ENCODE measurements around the gene SPSB2.
"Not testable (repeated sequence)": the region's sequence is repeated elsewhere in the genome, so short reads cannot be mapped to it uniquely, and the experiment has no call there.

SPSB2 gene

GRCh38 chr12:6866163-6866919 lies 6.8 kb downstream of the SPSB2 start:
- Histone ChIP-seq H2AFZ (ENCODE audit: low read length) (no peak overlapping the region), H3K4me3 (ENCODE audit: low read length) (no peak overlapping the region), H3F3A (ENCODE audit: insufficient read depth, low read length) (peaks cover 31% of the 10 kb centered on the region), H3K79me2 (ENCODE audit: low read length) (peaks cover 37% of the 10 kb centered on the region), H4K20me1 (ENCODE audit: insufficient read depth, low read length) (peaks cover 19% of the 10 kb centered on the region), H3K27me3 (replicated peaks; ENCODE audit: insufficient read depth, low read length) (no peaks in the 10 kb centered on the region), H3K9me3 (replicated peaks; ENCODE audit: insufficient read depth, low read length) (no peaks in the 10 kb centered on the region), H3K4me1 (ENCODE audit: low read length) (peaks cover 28% of the 10 kb centered on the region), H3K36me3 (replicated peaks; ENCODE audit: insufficient read depth, low read length) (peaks cover 4% of the 10 kb centered on the region), H3K4me2 (ENCODE audit: low read depth, low read length) (peak overlapping the region; percentile 90), H3K9me2 (replicated peaks; ENCODE audit: insufficient read depth, low read length) (no peaks in the 10 kb centered on the region), H3K27ac (ENCODE audit: low read length) (no peak overlapping the region), H3K9ac (ENCODE audit: low read length) (no peak overlapping the region)
- no peak for DNase-seq
- TF ChIP-seq EZH2 (optimal IDR thresholded peaks at IDR 0.05; ENCODE audit: low read depth, low read length) (no peak), CTCF (IDR thresholded peaks at IDR 0.05; ENCODE audit: low read length) (no peak), EZH2phosphoT487 (IDR thresholded peaks at IDR 0.05; ENCODE audit: low read length) (no peak)

GRCh38 chr12:6865307-6865706 lies 7.8 kb downstream of the SPSB2 start:
- not testable (repeated sequence) for H3K9me3 ChIP-seq (replicated peaks; ENCODE audit: insufficient read depth, low read length); H3K4me2 ChIP-seq (ENCODE audit: low read depth, low read length)
- H3K4me1 ChIP-seq (ENCODE audit: low read length), result peaks cover 19% of the 10 kb centered on the region

GRCh38 chr12:6863586-6864321 lies 9.3 kb downstream of the SPSB2 start:
- Histone ChIP-seq H3K9me3 (replicated peaks; ENCODE audit: insufficient read depth, low read length) (no peaks in the 10 kb centered on the region), H3K36me3 (replicated peaks; ENCODE audit: insufficient read depth, low read length) (peaks cover 5% of the 10 kb centered on the region; the same call in 1 of the 2 replicates), H3K79me2 (ENCODE audit: low read length) (peaks cover 14% of the 10 kb centered on the region)

More at GRCh38 chr12:6865307-6865706, 7.8 kb downstream of the SPSB2 start:
- not testable (repeated sequence) for H3K9ac ChIP-seq (ENCODE audit: low read length); H3K36me3 ChIP-seq (replicated peaks; ENCODE audit: insufficient read depth, low read length); H3K27me3 ChIP-seq (replicated peaks; ENCODE audit: insufficient read depth, low read length); H2AFZ ChIP-seq (ENCODE audit: low read length); DNase-seq; H3K27ac ChIP-seq (ENCODE audit: low read length); H3K9me2 ChIP-seq (replicated peaks; ENCODE audit: insufficient read depth, low read length); H3K4me3 ChIP-seq (ENCODE audit: low read length)
- Histone ChIP-seq H3K79me2 (ENCODE audit: low read length) (peaks cover 29% of the 10 kb centered on the region), H3F3A (ENCODE audit: insufficient read depth, low read length) (peaks cover 25% of the 10 kb centered on the region), H4K20me1 (ENCODE audit: insufficient read depth, low read length) (peaks cover 19% of the 10 kb centered on the region)

More at GRCh38 chr12:6863586-6864321, 9.3 kb downstream of the SPSB2 start:
- no peak for DNase-seq
- peaks cover 6% of the 10 kb centered on the region for H3K4me1 ChIP-seq (ENCODE audit: low read length)
- TF ChIP-seq CTCF (IDR thresholded peaks at IDR 0.05; ENCODE audit: low read length), result no peak
- no peak for TF ChIP-seq EZH2 (optimal IDR thresholded peaks at IDR 0.05; ENCODE audit: low read depth, low read length)
- TF ChIP-seq EZH2phosphoT487 (IDR thresholded peaks at IDR 0.05; ENCODE audit: low read length), result no peak
- no peak overlapping the region for H3K4me2 ChIP-seq (ENCODE audit: low read depth, low read length)
- no peak overlapping the region for H3K27ac ChIP-seq (ENCODE audit: low read length)
- H3K9me2 ChIP-seq (replicated peaks; ENCODE audit: insufficient read depth, low read length), result no peaks in the 10 kb centered on the region
- no peaks in the 10 kb centered on the region for H3K27me3 ChIP-seq (replicated peaks; ENCODE audit: insufficient read depth, low read length)
- H3K4me3 ChIP-seq (ENCODE audit: low read length), result no peak overlapping the region
- no peak overlapping the region for H3K9ac ChIP-seq (ENCODE audit: low read length)
- peaks cover 10% of the 10 kb centered on the region for H3F3A ChIP-seq (ENCODE audit: insufficient read depth, low read length)
- peaks cover 7% of the 10 kb centered on the region for H4K20me1 ChIP-seq (ENCODE audit: insufficient read depth, low read length)
- no peak overlapping the region for H2AFZ ChIP-seq (ENCODE audit: low read length)
